Measurements from ENCODE around the gene KRTAP9-8.
"Not testable (repeated sequence)": the region's sequence is repeated elsewhere in the genome, so short reads cannot be mapped to it uniquely, and the experiment has no call there.

The KRTAP9-8 gene, protein sequence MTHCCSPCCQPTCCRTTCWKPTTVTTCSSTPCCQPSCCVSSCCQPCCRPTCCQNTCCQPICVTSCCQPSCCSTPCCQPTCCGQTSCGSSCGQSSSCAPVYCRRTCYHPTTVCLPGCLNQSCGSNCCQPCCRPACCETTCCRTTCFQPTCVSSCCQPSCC

DNA sequence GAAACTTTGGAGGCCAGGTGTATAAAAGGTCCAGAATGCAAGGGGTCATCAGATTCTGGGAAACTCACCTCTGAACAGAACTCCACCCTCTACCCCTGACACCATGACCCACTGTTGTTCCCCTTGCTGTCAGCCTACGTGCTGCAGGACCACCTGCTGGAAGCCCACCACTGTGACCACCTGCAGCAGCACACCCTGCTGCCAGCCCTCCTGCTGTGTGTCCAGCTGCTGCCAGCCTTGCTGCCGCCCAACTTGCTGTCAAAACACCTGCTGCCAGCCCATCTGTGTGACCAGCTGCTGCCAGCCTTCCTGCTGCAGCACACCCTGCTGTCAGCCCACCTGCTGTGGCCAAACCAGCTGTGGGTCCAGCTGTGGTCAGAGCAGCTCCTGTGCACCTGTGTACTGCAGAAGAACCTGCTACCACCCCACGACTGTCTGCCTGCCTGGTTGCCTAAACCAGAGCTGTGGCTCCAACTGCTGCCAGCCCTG, at the start of gene KRTAP9-8:
Gene KRTAP9-8, plus strand, starts transcription at position 51 of the 489 bp plus-strand sequence. Its CDS starts 53 bp downstream, at position 104.
- not testable (repeated sequence) for DNase-seq

DNA sequence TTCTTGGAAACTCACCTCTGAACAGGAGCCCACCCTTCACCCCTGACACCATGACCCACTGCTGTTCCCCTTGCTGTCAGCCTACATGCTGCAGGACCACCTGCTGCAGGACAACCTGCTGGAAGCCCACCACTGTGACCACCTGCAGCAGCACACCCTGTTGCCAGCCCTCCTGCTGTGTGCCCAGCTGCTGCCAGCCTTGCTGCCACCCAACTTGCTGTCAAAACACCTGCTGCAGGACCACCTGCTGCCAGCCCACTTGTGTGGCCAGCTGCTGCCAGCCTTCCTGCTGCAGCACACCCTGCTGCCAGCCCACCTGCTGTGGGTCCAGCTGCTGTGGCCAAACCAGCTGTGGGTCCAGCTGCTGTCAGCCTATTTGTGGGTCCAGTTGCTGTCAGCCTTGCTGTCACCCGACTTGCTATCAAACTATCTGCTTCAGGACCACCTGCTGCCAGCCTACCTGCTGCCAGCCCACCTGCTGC, 47.9 kb upstream of the KRTAP9-8 start, which contains the start of gene KRTAP9-1:
Gene KRTAP9-1, plus strand, starts transcription at position 51 of the 482 bp plus-strand sequence. Its CDS starts 0 bp downstream, at position 51.
- not testable (repeated sequence) for DNase-seq

DNA sequence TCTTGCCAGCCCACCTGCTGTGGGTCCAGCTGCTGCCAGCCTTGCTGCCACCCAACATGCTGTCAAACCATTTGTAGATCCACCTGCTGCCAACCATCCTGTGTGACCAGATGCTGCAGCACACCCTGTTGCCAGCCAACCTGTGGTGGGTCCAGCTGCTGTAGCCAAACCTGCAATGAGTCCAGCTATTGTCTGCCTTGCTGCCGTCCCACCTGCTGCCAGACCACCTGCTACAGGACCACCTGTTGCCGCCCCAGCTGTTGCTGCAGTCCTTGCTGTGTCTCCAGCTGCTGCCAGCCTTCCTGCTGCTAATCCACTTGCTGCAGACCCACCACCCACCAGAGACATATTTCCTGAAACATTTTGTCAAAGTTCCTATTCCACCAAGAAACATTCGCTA, 47.5 kb upstream of the KRTAP9-8 start:
- no peak for DNase-seq

DNA sequence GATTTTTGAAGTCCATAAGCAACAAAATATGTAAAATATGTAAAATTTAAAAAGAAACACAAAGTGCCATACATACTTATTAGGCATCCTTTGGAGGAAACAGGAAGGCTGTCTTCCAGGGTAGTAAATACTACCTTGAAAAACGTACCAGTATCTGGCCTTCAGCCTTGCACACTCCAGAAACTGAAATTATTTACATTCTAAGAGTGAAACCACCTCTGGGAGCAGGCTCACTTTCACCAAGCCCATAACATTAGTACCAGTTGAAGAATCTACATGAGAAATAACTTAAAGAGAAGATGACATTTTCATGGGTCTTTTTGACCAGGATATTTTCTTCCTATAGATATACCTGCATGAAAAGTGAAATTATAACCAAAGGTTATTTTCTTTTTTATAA, 41.7 kb upstream of the KRTAP9-8 start:
- DNase-seq: no peak

DNA sequence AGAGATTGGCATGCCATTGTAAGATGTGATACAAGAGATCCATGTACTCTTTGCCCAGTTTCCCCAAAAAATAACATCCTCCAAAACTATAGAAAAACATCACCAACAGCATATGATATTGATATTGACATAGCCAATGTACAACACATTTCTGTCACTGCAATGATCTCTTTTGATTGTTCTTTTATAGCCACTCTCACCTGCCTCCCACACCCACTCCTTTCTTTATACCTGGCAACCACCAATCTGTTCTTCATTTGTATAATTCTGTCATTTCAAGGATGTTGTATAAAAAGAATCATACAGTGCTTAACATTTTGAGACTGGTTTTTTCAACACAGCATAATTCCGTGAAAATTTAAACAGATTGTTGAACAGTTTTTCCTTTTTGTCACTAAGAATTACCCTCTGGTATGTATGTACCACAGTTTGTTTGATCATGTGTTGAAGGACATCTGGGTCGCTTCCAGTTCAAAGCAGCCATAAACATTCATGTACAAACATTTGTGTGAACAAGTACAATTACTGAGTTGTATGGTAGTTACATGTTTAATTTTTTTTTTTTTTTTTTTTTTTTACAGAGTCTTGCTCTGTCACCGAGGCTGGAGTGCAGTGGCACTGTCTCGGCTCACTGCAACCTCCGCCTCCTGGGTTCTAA, 38.2 kb upstream of the KRTAP9-8 start:
- no peak for DNase-seq

DNA sequence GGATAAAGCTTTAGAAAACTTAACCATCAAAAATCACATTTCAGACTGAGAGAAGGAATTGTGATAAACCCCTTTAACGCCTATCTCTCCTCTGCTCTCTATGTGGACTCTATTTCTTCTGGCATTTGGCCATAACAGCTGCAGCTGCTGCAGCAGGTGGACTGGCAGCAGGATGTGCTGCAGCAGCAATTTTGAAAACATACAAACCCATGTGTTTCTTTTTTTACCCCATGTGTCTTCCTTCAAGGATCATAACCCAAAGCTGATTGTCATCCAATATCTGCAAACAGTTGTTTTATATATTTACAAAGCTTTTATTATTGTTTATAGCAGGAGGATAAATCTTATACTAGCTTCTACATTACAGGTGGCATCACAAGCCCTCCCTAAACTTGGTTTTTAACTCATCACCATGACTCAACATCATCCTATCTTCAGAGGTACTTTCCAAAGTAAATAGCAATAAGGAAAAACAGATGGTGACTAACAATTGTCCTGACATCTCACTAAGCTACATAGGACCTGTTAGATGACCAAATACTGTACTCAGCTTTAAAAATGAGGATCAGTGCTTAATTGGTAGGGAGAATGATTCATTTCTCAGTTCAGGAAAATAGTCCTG, 25.8 kb upstream of the KRTAP9-8 start:
- peak; percentile 50 for DNase-seq

DNA sequence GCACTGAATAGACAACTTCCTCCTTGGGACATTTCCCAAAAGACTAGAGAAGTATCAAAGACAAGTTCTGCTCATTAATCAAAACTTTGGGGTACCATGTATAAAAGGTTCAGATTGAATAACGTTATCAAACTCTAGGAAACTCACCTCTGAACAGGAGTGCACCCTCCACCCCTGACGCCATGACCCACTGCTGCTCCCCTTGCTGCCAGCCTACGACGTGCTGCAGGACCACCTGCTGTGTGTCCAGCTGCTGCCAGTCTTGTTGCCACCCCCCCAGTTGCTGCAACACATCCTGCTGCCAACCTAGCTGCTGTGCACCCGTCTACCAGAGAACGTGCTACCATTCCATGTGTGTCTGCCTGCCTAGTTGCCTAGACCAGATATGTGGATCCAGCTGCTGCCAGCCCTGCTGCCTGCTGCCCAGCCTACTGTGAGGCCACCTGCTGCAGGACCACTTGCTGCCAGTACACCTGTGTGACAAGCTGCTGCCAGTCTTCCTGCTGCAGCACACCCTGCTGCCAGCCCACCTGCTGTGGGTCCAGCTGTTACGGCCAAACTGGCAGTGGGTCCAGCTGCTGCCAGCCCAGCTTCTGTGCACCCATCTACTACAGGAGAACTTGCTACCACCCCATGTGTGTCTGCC, 25.2 kb upstream of the KRTAP9-8 start:
- no peak for DNase-seq

DNA sequence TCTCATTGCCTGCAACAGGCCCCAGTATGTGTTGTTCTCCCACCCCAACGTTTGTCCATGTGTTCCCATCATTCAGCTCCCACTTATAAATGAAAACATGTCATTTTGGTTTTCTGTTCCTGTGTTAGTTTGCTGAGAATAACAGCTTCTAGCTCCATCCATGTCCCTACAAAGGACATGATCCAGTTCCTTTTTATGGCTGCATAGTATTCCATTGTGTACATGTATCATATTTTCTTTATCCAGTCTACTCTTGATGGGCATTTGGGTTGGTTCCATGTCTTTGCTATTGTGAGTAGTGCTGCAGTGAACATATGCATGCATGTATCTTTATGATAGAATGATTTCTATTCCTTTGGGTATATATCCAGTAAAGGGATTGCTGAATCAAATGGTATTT, 22.1 kb upstream of the KRTAP9-8 start:
- DNase-seq: no peak

DNA sequence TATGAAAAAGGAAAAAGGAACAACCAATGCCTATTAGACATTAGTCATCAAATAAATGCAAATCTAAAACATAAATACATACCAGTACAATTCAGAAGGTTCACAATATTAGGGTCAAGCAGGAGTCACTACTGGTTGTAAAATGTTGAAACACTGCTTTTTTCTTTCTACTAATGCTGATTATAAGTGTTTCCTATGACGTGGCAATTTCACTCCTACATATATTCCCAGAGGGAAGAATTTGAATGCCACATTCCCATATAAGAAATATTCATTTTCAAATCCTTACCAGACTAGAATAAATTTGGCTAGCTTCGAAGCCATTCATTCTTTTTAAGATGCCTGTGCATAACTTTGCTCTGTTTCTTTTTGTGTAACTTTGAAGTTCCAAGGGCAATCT, 14.0 kb upstream of the KRTAP9-8 start:
- no peak for DNase-seq

DNA sequence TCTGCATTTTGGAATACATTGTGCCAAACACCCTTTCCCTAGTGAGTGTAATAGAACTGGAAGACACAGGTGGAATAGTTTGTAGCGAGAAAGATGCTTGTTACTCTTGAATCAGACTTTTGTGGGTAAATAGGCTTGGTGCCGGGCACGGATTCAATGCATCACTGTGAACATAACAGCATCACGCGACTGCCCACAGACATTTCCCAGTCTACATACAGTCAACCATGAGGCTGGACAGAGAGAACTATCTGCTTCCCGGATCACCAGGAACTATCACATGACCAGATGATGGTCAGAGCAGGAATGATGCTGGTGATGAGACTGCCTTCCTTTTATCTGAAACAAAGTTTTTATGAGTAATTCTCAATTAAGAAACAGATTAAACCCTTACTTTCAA, 11.7 kb upstream of the KRTAP9-8 start:
- DNase-seq: no peak

DNA sequence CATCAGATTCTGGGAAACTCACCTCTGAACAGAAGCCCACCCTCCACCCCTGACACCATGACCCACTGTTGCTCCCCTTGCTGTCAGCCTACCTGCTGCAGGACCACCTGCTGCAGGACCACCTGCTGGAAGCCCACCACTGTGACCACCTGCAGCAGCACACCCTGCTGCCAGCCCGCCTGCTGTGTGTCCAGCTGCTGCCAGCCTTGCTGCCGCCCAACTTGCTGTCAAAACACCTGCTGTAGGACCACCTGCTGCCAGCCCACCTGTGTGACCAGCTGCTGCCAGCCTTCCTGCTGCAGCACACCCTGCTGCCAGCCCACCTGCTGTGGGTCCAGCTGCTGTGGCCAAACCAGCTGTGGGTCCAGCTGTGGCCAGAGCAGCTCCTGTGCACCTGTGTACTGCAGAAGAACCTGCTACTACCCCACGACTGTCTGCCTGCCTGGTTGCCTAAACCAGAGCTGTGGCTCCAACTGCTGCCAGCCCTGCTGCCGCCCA, 11.2 kb upstream of the KRTAP9-8 start, which contains the start of gene KRTAP9-2:
Gene KRTAP9-2, plus strand, starts transcription at position 51 of the 498 bp plus-strand sequence. Its CDS starts 7 bp downstream, at position 58.
- DNase-seq: not testable (repeated sequence)

DNA sequence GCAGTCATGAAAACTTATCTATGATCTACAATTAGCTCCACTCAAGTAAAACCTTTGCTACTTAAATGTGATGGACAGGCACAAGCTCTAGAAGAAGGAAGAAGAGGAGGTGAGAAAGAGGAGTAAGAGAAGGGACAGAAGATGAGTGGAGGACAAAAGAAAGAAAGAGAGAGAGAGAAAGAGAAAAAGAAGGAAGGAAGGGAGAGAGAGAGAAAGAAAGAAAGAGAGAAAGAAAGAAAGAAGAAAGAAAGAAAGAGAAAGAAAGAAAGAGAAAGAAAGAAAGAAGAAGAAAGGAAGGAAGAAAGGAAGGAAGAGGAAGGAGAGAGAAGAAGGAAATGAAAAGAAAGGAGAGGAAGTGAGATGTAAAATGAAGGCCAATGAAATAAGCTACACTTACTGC, 7.7 kb upstream of the KRTAP9-8 start:
- DNase-seq: no peak

DNA sequence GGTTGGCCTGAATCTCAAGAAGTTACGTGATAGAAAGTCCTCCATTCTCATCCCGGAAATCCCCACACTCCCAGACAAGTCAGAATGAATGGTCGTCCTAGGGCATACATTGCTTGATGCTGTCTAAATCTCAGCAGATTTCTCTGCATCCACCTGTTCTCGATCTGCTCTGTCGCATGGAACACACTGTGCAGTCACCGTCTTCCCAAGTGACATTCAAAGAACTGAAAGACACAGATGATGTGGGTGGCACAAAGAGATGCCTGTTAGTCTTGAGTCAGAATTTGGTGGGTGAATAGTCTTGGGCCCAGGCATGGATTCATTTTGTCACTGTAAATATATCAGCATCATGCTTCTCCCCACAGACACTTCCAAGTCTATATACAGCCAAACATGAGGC, 6.1 kb upstream of the KRTAP9-8 start:
- DNase-seq: no peak

DNA sequence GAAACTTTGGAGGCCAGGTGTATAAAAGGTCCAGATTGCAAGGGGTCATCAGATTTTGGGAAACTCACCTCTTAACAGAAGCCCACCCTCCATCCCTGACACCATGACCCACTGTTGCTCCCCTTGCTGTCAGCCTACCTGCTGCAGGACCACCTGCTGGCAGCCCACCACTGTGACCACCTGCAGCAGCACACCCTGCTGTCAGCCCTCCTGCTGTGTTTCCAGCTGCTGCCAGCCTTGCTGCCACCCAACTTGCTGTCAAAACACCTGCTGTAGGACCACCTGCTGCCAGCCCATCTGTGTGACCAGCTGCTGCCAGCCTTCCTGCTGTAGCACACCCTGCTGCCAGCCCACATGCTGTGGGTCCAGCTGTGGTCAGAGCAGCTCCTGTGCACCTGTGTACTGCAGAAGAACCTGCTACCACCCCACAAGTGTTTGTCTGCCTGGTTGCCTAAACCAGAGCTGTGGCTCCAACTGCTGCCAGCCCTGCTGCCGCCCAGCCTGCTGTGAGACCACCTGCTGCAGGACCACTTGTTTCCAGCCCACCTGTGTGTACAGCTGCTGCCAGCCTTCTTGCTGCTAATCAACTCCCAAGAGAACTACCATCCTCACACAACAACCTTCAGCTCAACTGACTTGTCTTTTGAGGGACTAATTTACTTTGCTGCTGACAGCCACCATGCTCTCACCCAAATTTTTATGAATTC, 5.2 kb upstream of the KRTAP9-8 start, which contains the start of gene KRTAP9-3:
Gene KRTAP9-3, plus strand, starts transcription at position 51 of the 707 bp plus-strand sequence. Its CDS starts 53 bp downstream, at position 104.
- DNase-seq: not testable (repeated sequence)

DNA sequence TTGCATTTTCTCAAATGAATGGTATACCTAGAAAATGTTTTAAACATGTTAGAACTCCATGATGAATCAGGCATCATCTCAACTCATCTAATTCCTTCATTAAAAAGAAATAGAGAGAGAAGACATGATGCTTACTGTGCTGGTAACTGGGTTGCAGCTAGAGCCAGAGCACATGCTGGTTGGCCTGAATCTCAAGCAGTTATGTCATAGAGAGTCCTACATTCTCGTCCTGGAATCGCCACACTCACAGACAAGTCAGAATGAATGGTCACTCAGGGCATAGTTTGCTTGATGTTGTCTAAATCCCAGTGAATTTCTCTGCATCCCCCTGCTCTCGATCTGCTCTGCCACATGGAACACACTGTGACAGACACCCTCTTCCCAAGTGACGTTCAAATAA, 683 bp upstream of the KRTAP9-8 start:
- DNase-seq: not testable (repeated sequence)

DNA sequence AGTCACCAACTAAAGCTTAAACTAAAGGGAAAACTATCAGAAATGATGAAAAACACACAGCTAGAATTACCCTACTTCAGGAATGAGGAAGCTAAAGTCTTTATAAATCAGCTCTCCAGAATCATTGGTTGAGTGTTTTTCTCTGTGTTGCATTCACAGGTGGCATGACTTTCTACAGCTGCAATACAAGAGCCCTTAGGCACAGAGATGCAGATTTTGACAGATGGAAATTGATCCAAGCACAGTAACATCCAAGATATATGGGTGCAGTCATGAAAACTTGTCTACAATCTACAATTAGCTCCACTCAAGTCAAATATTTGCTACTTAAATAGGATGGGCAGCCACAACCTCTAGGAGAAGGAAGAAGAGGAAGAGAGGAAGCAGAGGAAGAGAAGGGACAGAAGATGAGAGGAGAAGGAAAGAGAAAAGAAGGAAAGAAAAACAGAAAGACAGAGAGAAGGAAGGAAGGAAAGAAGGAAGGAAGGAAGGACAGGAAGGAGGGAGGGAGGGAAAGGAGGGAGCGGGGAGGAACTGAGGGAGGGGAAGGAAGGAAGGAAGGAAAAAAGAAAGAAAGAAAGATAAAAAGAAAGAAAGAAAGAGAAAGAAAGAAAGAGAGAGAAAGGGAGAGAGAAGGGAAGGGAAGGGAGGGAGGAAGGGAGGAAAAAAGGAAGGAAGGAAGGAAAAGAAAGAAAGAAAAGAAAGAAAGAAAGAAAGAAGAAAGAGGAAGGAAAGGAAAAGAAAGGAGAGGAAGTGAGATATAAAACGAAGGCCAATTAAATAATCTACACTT, 9.4 kb downstream of the KRTAP9-8 start:
- DNase-seq: not testable (repeated sequence)

DNA sequence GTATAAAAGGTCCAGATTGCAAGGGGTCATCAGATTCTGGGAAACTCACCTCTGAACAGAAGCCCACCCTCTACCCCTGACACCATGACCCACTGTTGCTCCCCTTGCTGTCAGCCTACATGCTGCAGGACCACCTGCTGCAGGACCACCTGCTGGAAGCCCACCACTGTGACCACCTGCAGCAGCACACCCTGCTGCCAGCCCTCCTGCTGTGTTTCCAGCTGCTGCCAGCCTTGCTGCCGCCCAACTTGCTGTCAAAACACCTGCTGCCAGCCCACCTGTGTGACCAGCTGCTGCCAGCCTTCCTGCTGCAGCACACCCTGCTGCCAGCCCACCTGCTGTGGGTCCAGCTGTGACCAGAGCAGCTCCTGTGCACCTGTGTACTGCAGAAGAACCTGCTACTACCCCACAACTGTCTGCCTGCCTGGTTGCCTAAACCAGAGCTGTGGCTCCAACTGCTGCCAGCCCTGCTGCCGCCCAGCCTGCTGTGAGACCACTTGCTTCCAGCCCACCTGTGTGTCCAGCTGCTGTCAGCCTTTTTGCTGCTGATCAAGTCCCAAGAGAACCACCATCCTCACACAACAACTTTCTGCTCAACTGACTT, 11.9 kb downstream of the KRTAP9-8 start, which contains the start of gene KRTAP9-4:
Gene KRTAP9-4, plus strand, starts transcription at position 51 of the 604 bp plus-strand sequence. Its CDS starts 34 bp downstream, at position 85.
- not testable (repeated sequence) for DNase-seq

DNA sequence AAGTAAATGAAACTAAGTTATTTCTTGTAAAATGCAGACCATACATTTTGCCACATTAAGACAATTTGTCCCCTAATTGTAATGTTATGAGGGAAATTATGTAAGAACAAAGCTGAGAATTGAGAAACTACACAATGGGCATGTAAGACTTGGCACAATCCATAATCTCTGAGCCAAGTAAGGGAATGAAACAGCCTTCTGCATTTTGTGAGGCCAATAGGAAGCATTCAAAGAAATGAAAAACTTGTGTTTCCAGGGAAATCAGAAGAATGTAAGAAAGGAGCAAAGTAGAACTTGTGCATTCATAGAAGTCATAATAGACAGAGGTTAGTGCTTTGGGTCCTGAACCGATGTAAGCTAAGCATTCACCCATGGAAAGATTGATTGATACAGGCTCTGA, 13.5 kb downstream of the KRTAP9-8 start:
- no peak for DNase-seq

DNA sequence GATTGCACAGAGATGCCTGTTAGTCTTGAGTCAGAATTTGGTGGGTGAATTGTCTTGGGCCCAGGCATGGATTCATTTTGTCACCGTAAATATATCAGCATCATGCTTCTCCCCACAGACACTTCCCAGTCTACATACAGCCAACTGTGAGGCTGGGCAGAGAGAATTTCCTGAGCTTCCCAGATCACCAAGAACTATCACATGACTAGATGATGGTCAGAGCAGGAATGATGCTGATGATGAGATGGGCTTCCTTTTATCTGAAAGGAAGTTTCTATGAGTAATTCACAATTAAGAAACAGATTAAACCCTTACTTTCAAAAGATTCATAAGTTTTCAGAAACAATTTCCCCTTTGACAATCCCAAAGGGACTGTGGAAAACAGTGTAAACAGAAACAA, 17.1 kb downstream of the KRTAP9-8 start:
- DNase-seq: peak; percentile 18
